ENCODE data around the gene EDRF1.

The EDRF1 gene, protein sequence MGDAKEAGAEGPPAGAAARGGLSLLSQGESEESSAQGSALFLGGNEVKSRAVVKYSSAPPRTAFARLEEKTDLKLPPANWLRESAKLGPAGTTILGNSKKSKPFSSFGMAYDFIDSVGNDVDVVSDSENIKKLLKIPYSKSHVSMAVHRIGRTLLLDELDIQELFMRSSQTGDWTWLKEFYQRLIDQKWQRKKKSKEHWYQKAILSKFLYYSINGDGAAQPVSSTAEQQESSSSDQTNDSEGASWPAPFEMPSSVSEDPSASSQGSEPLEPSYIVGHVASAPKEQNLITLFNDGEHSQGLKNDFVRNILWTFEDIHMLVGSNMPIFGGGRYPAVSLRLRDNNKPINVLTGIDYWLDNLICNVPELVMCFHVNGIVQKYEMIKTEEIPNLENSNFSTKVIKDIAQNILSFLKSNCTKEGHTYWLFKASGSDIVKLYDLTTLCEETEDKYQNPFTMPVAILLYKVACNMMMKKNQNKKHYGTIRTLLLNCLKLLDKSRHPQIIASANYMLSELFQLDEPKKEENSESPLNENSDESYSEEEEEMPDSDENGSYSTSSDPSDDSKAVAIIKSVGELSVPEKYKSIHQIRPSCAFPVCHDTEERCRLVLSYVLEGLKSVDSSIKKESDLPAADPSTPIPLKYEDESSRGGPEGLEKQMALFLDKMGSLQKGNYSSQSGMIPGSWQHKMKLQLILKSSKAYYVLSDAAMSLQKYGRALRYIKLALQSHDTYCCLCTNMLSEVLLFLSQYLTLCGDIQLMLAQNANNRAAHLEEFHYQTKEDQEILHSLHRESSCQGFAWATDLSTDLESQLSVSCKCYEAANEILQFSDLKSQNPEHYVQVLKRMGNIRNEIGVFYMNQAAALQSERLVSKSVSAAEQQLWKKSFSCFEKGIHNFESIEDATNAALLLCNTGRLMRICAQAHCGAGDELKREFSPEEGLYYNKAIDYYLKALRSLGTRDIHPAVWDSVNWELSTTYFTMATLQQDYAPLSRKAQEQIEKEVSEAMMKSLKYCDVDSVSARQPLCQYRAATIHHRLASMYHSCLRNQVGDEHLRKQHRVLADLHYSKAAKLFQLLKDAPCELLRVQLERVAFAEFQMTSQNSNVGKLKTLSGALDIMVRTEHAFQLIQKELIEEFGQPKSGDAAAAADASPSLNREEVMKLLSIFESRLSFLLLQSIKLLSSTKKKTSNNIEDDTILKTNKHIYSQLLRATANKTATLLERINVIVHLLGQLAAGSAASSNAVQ

DNA sequence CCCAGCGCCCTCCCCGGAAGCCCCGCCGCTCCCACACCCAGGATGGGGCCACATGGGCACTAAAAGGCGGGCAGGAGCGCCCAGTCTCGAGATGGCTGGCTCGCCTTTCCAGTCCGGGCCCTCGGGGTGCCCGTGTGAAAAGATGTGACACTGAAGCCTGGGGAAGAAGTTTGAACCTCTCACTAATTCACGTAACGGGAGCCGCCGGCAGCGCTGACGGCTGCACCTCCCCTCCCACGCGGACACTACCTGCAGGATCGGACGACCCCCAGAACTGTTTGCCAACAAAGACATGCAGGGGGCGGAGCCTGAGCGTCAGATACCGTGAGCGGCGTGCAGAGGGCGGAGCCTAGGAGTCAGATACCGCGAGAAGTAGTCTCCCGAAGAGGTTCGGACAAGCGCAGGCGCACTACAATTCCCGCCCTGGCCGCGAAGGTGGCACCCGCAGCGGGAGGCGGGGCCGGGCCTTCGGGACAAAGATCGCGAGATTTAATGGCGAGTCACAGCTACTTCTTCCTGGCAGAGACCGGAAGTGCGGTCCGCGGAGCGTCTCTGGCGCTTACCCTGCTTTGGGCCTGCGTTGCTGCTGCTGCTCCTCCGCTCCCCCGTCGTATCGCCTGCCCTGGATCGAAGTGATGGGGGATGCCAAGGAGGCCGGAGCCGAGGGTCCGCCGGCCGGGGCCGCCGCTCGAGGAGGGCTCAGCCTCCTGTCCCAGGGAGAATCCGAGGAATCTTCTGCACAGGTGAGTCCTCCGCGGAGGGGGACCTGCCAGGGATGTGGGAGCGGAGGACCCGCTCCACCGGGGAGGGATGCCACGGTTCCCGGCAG lies at the start of gene EDRF1:
Gene EDRF1, plus strand, starts transcription at position 537 of the 829 bp plus-strand sequence. Its CDS starts 99 bp downstream, at position 636.
- Histone ChIP-seq H3K36me3 (replicated peaks) (peaks cover 12% of the 10 kb centered on the region), H3K27me3 (replicated peaks) (no peaks in the 10 kb centered on the region), H3K27ac (peak within 1 kb of the TSS; percentile 78), H3K4me3 (ENCODE audit: low read depth, low read length) (peak within 1 kb of the TSS; percentile 94)
- TF ChIP-seq, protein P1, sequence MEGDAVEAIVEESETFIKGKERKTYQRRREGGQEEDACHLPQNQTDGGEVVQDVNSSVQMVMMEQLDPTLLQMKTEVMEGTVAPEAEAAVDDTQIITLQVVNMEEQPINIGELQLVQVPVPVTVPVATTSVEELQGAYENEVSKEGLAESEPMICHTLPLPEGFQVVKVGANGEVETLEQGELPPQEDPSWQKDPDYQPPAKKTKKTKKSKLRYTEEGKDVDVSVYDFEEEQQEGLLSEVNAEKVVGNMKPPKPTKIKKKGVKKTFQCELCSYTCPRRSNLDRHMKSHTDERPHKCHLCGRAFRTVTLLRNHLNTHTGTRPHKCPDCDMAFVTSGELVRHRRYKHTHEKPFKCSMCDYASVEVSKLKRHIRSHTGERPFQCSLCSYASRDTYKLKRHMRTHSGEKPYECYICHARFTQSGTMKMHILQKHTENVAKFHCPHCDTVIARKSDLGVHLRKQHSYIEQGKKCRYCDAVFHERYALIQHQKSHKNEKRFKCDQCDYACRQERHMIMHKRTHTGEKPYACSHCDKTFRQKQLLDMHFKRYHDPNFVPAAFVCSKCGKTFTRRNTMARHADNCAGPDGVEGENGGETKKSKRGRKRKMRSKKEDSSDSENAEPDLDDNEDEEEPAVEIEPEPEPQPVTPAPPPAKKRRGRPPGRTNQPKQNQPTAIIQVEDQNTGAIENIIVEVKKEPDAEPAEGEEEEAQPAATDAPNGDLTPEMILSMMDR (IDR thresholded peaks at IDR 0.05; ENCODE audit: low read depth, low read length, missing control alignments): no peak
- DNase-seq: peak; percentile 99
- in situ Hi-C loops (cut with HindIII; ENCODE audit: low pct_ligation_motif_present, low sequenced_read_pairs): no loop called here

DNA sequence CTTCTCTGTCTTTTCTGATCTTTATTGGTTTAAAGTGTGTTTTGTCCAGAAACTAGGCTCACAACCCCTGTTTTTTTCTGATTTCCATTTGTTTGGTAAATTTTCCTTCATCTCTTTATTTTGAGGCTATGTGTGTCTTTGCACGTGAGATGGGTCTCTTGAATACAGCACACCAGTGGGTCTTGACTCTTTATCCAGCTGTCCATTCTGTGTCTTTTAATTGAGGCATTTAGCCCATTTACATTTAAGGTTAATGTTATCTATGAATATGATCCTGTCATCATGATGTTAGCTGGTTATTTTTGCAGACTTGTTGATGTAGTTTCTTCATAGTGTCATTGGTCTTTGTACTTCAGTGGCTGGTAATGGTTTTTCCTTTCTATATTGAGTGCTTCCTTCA lies 46.6 kb upstream of the EDRF1 start:
- TF ChIP-seq, protein P1 (IDR thresholded peaks at IDR 0.05; ENCODE audit: low read depth, low read length, missing control alignments): no peak
- H3K27ac ChIP-seq: no peak overlapping the region
- no peaks in the 10 kb centered on the region for H3K27me3 ChIP-seq (replicated peaks)
- DNase-seq: no peak
- in situ Hi-C loops (cut with HindIII; ENCODE audit: low pct_ligation_motif_present, low sequenced_read_pairs): no loop called here
- H3K4me3 ChIP-seq (ENCODE audit: low read depth, low read length): no peak overlapping the region
- no peaks in the 10 kb centered on the region for H3K36me3 ChIP-seq (replicated peaks)

DNA sequence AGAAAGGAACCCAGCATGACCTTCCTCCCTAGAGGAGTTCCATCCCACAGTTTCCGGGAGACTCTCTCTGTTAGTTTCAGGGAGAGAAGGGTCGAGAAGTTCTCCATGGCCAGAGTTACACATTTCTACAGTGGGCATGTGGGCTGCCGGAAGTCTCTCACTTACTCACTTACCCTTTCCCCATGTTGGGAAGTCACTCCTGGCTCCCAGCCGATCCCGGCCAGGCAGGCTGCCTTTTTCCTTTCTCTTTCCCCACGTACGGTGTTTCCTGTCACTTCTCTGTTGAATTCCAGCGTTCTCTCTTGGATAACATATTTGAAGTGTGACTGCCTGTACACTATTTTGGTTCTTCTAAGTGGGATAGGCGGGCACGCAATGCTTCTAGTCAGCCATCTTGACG lies 40.1 kb upstream of the EDRF1 start:
- H3K27me3 ChIP-seq (replicated peaks): no peaks in the 10 kb centered on the region
- H3K27ac ChIP-seq: no peak overlapping the region
- no peak for DNase-seq
- H3K36me3 ChIP-seq (replicated peaks): no peaks in the 10 kb centered on the region
- in situ Hi-C loops (cut with HindIII; ENCODE audit: low pct_ligation_motif_present, low sequenced_read_pairs): no loop called here
- TF ChIP-seq, protein P1 (IDR thresholded peaks at IDR 0.05; ENCODE audit: low read depth, low read length, missing control alignments): no peak
- H3K4me3 ChIP-seq (ENCODE audit: low read depth, low read length): no peak overlapping the region

DNA sequence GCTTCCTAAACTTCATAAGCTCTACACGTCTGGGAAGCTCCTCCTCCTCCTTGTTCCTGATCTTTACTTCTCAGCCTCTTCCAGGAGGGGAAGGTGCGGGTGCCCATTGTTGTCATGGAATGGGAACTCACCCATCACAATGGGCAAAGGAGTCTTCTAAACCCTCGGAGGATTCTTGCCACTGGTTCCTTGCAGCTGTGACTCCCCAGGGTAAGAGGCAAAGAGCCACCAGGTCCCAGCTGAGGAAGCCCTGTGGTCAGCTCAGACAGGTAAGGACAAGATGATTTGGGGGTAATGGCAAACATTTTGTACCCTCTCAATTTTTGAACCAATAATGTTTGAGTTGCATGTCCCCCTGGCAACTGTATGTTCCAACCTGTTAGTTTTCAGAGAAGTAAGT lies 36.4 kb upstream of the EDRF1 start, which contains the start of gene TEX36:
Gene TEX36, minus strand, starts transcription at position 101 of the 400 bp plus-strand sequence. CDS start 174 bp downstream, outside the sequence.
- TF ChIP-seq, protein P1 (IDR thresholded peaks at IDR 0.05; ENCODE audit: low read depth, low read length, missing control alignments): no peak
- Histone ChIP-seq H3K27me3 (replicated peaks) (no peaks in the 10 kb centered on the region), H3K27ac (no peak within 1 kb of the TSS), H3K4me3 (ENCODE audit: low read depth, low read length) (no peak within 1 kb of the TSS), H3K36me3 (replicated peaks) (no peaks in the 10 kb centered on the region)
- in situ Hi-C loops (cut with HindIII; ENCODE audit: low pct_ligation_motif_present, low sequenced_read_pairs): no loop called here
- DNase-seq: no peak

DNA sequence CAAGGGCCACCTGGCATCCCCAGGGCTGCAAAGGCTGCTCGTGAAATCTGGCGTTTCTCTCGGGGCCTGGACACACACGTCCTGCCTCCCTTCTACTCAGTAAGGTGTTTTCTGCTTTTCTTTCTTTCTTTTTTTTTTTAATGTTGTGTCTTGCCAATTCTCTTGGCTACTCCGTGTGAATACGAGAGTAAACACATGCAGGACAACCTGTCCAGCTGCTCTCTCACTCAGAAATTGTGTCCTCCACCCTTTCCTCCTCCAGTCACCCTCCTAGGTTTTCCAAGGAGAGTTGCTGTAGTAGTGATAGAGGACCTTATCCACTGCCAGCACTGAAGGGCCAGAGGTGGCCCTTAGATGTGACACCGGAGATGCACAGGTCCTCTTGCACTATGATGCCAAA lies 35.7 kb upstream of the EDRF1 start:
- no peak for DNase-seq
- H3K27ac ChIP-seq: no peak overlapping the region
- no peaks in the 10 kb centered on the region for H3K27me3 ChIP-seq (replicated peaks)
- H3K4me3 ChIP-seq (ENCODE audit: low read depth, low read length): no peak overlapping the region
- TF ChIP-seq, protein P1 (IDR thresholded peaks at IDR 0.05; ENCODE audit: low read depth, low read length, missing control alignments): no peak
- no peaks in the 10 kb centered on the region for H3K36me3 ChIP-seq (replicated peaks)
- in situ Hi-C loops (cut with HindIII; ENCODE audit: low pct_ligation_motif_present, low sequenced_read_pairs): no loop called here
